GM23338 (cell line): ENCODE results near the gene SORBS1.

Experiments used
- EZH2 ChIP-seq: fragments of 200-600 bp; sonication (generic); IDR thresholded peaks from one replicate; pipeline ENCODE4 v1.8.0; 2017; ENCODE audit warnings: antibody characterized with exemption, mild to moderate bottlenecking, low read depth; ENCODE audit not compliant: unreplicated experiment
- EZH2phosphoT487 ChIP-seq: fragments of 200-600 bp; sonication (generic); IDR thresholded peaks from one replicate; pipeline ENCODE4 v1.8.1; 2018; ENCODE audit warnings: antibody characterized with exemption; ENCODE audit not compliant: unreplicated experiment
- POLR2AphosphoS5 ChIP-seq: IDR thresholded peaks from 2 replicates; pipeline ENCODE4 v1.6.1; 2016; ENCODE audit warnings: antibody characterized with exemption, low read depth
- ZNF331 ChIP-seq: fragments of 250-450 bp; sonication (Bioruptor Pico); IDR thresholded peaks from 2 replicates; pipeline ENCODE4 v1.5.0; 2020; ENCODE audit warnings: low read depth, mild to moderate bottlenecking, moderate library complexity
- TF ChIP-seq, protein P1 (sequence below), 2 experiments: fragments of 200-600 bp in 1 of 2; sonication (generic) in 1 of 2; conservative IDR thresholded peaks; 2 replicates each; pipeline versions ENCODE4 v1.5.1 to v1.6.1; 2016 to 2017; ENCODE audit warnings: antibody characterized with exemption in 2 of 2, low read depth in 2 of 2, mild to moderate bottlenecking in 2 of 2, moderate library complexity in 1 of 2
- TF ChIP-seq, protein P2 (sequence below): IDR thresholded peaks from 2 replicates; pipeline ENCODE4 v1.6.1; 2016; ENCODE audit warnings: antibody characterized with exemption
- TF ChIP-seq, protein P3 (sequence below): IDR thresholded peaks from one replicate; pipeline ENCODE4 v1.6.1; 2018; ENCODE audit warnings: antibody characterized with exemption; ENCODE audit not compliant: unreplicated experiment

DNA sequence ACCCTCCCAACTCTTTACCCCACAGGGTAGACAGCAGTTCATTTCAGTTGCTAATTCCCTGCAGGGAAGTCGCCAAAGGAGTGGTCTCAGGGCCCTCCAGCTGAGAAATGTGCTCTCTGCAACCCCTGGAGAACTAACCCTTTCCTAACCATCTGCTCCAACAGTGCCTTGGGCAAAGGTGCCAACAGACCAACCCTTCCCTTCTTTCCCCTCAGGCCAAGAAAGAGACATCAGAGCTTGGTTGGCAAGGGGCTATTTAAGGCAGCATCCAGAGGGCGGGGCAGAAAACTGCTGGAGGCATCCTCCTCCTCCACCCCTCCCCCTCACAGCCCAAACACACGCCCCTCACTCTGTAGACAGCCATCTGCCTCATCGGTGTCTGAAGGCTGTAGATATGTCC, 1.7 kb downstream of the SORBS1 start:
- TF ChIP-seq, protein P1, sequence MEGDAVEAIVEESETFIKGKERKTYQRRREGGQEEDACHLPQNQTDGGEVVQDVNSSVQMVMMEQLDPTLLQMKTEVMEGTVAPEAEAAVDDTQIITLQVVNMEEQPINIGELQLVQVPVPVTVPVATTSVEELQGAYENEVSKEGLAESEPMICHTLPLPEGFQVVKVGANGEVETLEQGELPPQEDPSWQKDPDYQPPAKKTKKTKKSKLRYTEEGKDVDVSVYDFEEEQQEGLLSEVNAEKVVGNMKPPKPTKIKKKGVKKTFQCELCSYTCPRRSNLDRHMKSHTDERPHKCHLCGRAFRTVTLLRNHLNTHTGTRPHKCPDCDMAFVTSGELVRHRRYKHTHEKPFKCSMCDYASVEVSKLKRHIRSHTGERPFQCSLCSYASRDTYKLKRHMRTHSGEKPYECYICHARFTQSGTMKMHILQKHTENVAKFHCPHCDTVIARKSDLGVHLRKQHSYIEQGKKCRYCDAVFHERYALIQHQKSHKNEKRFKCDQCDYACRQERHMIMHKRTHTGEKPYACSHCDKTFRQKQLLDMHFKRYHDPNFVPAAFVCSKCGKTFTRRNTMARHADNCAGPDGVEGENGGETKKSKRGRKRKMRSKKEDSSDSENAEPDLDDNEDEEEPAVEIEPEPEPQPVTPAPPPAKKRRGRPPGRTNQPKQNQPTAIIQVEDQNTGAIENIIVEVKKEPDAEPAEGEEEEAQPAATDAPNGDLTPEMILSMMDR (conservative IDR thresholded peaks at IDR 0.05; ENCODE audit: low read depth in 2 of 2) = no peak
- TF ChIP-seq, protein P2, sequence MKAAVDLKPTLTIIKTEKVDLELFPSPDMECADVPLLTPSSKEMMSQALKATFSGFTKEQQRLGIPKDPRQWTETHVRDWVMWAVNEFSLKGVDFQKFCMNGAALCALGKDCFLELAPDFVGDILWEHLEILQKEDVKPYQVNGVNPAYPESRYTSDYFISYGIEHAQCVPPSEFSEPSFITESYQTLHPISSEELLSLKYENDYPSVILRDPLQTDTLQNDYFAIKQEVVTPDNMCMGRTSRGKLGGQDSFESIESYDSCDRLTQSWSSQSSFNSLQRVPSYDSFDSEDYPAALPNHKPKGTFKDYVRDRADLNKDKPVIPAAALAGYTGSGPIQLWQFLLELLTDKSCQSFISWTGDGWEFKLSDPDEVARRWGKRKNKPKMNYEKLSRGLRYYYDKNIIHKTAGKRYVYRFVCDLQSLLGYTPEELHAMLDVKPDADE = no peak
- TF ChIP-seq EZH2phosphoT487 (no peak), POLR2AphosphoS5 (no peak), EZH2 (no peak), ZNF331 (CRISPR knock-in tag) (no peak)
- TF ChIP-seq, protein P3, sequence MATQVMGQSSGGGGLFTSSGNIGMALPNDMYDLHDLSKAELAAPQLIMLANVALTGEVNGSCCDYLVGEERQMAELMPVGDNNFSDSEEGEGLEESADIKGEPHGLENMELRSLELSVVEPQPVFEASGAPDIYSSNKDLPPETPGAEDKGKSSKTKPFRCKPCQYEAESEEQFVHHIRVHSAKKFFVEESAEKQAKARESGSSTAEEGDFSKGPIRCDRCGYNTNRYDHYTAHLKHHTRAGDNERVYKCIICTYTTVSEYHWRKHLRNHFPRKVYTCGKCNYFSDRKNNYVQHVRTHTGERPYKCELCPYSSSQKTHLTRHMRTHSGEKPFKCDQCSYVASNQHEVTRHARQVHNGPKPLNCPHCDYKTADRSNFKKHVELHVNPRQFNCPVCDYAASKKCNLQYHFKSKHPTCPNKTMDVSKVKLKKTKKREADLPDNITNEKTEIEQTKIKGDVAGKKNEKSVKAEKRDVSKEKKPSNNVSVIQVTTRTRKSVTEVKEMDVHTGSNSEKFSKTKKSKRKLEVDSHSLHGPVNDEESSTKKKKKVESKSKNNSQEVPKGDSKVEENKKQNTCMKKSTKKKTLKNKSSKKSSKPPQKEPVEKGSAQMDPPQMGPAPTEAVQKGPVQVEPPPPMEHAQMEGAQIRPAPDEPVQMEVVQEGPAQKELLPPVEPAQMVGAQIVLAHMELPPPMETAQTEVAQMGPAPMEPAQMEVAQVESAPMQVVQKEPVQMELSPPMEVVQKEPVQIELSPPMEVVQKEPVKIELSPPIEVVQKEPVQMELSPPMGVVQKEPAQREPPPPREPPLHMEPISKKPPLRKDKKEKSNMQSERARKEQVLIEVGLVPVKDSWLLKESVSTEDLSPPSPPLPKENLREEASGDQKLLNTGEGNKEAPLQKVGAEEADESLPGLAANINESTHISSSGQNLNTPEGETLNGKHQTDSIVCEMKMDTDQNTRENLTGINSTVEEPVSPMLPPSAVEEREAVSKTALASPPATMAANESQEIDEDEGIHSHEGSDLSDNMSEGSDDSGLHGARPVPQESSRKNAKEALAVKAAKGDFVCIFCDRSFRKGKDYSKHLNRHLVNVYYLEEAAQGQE = no peak
